Measurements from ENCODE around the gene ZNF141. TPM values are rescaled to one million over a fixed set of nuclear protein-coding genes. Genes with fewer than 3 reads are reported as not detected.
A peak's percentile ranks its signal among the peaks of the same experiment; 100 is the strongest.

The ZNF141 gene
- total and polyA plus RNA-seq, 10 of the 15 experiments (the other 5 are each of a cell fraction or from before 2014, with no cell fraction given): 3.9 to 25.2 (median 10.6) TPM

DNA sequence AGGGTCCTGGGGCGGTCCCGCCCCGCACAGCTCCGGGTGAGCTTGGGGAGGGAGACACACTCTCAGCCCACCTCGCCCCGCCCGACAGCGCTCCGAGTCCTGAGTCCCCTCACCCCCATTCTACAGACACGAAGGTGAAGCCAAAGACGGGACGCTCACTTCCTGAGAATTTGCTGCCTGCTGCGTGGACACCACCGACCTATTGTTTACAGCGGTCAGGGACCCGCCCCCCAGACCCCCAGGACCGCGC is 796 bp upstream of the ZNF141 start:
- FAIRE-seq (no peak), DNase-seq (ENCODE audit: low read depth, low spot score) (no peak), ATAC-seq (no peak; the same call in 2 of the 3 replicates)
- Histone ChIP-seq H3K4me3 (peak overlapping the region; percentile 82), H3K4me1 (ENCODE audit: control insufficient read depth, insufficient read depth, low read length) (no peaks in the 10 kb centered on the region), H3K36me3 (ENCODE audit: control insufficient read depth in 2 of 2, insufficient read depth in 2 of 2, low read length in 1 of 2) (0 out of 4 replicates have a peak, but pooled peaks cover 0 to 2% of the 10 kb centered on the region in 2 experiments), H4K20me1 (ENCODE audit: control insufficient read depth, insufficient read depth) (no peaks in the 10 kb centered on the region), H3K79me2 (ENCODE audit: control insufficient read depth, insufficient read depth, low read length) (peaks cover 32% of the 10 kb centered on the region), H3K27me3 (replicated peaks in 1 of 2; ENCODE audit: control insufficient read depth in 2 of 2, insufficient read depth in 2 of 2, low read length in 1 of 2) (no peaks in the 10 kb centered on the region), H3K4me2 (ENCODE audit: control insufficient read depth, insufficient read depth) (peak overlapping the region; percentile 61), H2AFZ (ENCODE audit: control insufficient read depth, low read depth, low read length) (peak overlapping the region; percentile 87), H3K27ac (ENCODE audit: control insufficient read depth, insufficient read depth) (peak overlapping the region; percentile 91), H3K9me3 (replicated peaks; ENCODE audit: control insufficient read depth, insufficient read depth, low read length) (peaks cover 21% of the 10 kb centered on the region), H3K9ac (ENCODE audit: control insufficient read depth, insufficient read depth, low read length) (peak overlapping the region; percentile 90)
- intact Hi-C loops (cut with micrococcal nuclease; ENCODE audit: unreplicated experiment) (loop anchor here (5.0 kb wide), 1 partner anchor 95 kb away; no protein-coding TSS in a partner anchor), in situ Hi-C loops (cut with MboI) (no loop called here)
- RAD21 ChIA-PET (ENCODE audit: unreplicated experiment): no interaction called here
- CTCF ChIA-PET: no interaction called here
- 2% methylated on average over 16 of the region's 18 CpGs for WGBS (ENCODE audit: insufficient coverage, insufficient replicate concordance, low lambda C conversion rate, missing lambda C conversion rate)
- TF ChIP-seq SPI1 (IDR thresholded peaks at IDR 0.05; ENCODE audit: borderline replicate concordance, insufficient read depth, low read depth, low read length) (no peak), POU2F2 (IDR thresholded peaks at IDR 0.05; ENCODE audit: borderline replicate concordance, low read depth, low read length) (no peak), SRF (IDR thresholded peaks at IDR 0.05; ENCODE audit: low read depth in 2 of 2, low read length in 2 of 2) (no peak), SIN3A (IDR thresholded peaks at IDR 0.05; ENCODE audit: low read depth, low read length) (0 out of 2 replicates have a peak, but pooled peaks have one; percentile 32), MTA2 (IDR thresholded peaks at IDR 0.05; ENCODE audit: low read depth) (no peak), TCF7 (IDR thresholded peaks at IDR 0.05; ENCODE audit: borderline replicate concordance) (no peak)
- TF ChIP-seq, protein P1, sequence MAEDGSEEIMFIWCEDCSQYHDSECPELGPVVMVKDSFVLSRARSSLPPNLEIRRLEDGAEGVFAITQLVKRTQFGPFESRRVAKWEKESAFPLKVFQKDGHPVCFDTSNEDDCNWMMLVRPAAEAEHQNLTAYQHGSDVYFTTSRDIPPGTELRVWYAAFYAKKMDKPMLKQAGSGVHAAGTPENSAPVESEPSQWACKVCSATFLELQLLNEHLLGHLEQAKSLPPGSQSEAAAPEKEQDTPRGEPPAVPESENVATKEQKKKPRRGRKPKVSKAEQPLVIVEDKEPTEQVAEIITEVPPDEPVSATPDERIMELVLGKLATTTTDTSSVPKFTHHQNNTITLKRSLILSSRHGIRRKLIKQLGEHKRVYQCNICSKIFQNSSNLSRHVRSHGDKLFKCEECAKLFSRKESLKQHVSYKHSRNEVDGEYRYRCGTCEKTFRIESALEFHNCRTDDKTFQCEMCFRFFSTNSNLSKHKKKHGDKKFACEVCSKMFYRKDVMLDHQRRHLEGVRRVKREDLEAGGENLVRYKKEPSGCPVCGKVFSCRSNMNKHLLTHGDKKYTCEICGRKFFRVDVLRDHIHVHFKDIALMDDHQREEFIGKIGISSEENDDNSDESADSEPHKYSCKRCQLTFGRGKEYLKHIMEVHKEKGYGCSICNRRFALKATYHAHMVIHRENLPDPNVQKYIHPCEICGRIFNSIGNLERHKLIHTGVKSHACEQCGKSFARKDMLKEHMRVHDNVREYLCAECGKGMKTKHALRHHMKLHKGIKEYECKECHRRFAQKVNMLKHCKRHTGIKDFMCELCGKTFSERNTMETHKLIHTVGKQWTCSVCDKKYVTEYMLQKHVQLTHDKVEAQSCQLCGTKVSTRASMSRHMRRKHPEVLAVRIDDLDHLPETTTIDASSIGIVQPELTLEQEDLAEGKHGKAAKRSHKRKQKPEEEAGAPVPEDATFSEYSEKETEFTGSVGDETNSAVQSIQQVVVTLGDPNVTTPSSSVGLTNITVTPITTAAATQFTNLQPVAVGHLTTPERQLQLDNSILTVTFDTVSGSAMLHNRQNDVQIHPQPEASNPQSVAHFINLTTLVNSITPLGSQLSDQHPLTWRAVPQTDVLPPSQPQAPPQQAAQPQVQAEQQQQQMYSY (CRISPR knock-in tag; IDR thresholded peaks at IDR 0.05): no peak
- TF ChIP-seq, protein P2, sequence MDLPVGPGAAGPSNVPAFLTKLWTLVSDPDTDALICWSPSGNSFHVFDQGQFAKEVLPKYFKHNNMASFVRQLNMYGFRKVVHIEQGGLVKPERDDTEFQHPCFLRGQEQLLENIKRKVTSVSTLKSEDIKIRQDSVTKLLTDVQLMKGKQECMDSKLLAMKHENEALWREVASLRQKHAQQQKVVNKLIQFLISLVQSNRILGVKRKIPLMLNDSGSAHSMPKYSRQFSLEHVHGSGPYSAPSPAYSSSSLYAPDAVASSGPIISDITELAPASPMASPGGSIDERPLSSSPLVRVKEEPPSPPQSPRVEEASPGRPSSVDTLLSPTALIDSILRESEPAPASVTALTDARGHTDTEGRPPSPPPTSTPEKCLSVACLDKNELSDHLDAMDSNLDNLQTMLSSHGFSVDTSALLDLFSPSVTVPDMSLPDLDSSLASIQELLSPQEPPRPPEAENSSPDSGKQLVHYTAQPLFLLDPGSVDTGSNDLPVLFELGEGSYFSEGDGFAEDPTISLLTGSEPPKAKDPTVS (IDR thresholded peaks at IDR 0.05; ENCODE audit: low read depth, low read length): no peak
- TF ChIP-seq, protein P3, sequence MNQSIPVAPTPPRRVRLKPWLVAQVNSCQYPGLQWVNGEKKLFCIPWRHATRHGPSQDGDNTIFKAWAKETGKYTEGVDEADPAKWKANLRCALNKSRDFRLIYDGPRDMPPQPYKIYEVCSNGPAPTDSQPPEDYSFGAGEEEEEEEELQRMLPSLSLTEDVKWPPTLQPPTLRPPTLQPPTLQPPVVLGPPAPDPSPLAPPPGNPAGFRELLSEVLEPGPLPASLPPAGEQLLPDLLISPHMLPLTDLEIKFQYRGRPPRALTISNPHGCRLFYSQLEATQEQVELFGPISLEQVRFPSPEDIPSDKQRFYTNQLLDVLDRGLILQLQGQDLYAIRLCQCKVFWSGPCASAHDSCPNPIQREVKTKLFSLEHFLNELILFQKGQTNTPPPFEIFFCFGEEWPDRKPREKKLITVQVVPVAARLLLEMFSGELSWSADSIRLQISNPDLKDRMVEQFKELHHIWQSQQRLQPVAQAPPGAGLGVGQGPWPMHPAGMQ (IDR thresholded peaks at IDR 0.05; ENCODE audit: borderline replicate concordance): no peak
- SMC1A ChIA-PET (ENCODE audit: uncharacterized antibody, unreplicated experiment): no interaction called here
- POLR2A ChIA-PET: no interaction called here
- TSS peak; percentile 86 for BruUV-seq (replicated peaks)
